DND-41 (cell line): Measurements from ENCODE around the gene ARHGEF19.

Experiments used
- ATAC-seq: fragments of 200-7000 bp; cut with Tn5 transposase; 3 replicates; pipeline ENCODE4 v1.9.1; 2021; ENCODE audit warnings: low read depth; ENCODE audit not compliant: insufficient read depth
- DNase-seq: peaks from one replicate; pipeline ENCODE4 v3.0.0-alpha.2; 2020
- H2AFZ ChIP-seq: 2 replicates; pipeline ENCODE4 v1.6.0; 2012; ENCODE audit warnings: low read depth, low read length
- H3K27ac ChIP-seq: 2 replicates; pipeline ENCODE4 v1.5.1; 2012; ENCODE audit warnings: low read length, inconsistent platforms
- H3K27me3 ChIP-seq: fragments of 200-600 bp; sonication (generic); 2 replicates; pipeline ENCODE4 v1.6.0; 2012; ENCODE audit warnings: low read length, mild to moderate bottlenecking, inconsistent platforms; ENCODE audit not compliant: insufficient read depth, poor library complexity
- H3K36me3 ChIP-seq: 2 replicates; pipeline ENCODE4 v1.5.1; 2012; ENCODE audit warnings: low read length, inconsistent platforms; ENCODE audit not compliant: insufficient read depth
- H3K4me1 ChIP-seq: 2 replicates; pipeline ENCODE4 v1.5.1; 2012; ENCODE audit warnings: mild to moderate bottlenecking, low read length; ENCODE audit not compliant: insufficient read depth
- H3K4me2 ChIP-seq: 2 replicates; pipeline ENCODE4 v1.6.0; 2012; ENCODE audit warnings: mild to moderate bottlenecking, moderate library complexity, low read length, inconsistent platforms; ENCODE audit not compliant: insufficient read depth
- H3K4me3 ChIP-seq, 2 experiments: fragments of 200-600 bp in 1 of 2; shearing (Covaris generic) in 1 of 2; 2 replicates each; pipeline ENCODE4 v1.5.1; 2012 to 2016; ENCODE audit warnings: inconsistent platforms in 2 of 2, low read length in 2 of 2, mild to moderate bottlenecking in 2 of 2, low read depth in 1 of 2, moderate library complexity in 1 of 2
- H3K79me2 ChIP-seq: 2 replicates; pipeline ENCODE4 v1.6.0; 2012; ENCODE audit warnings: low read length, inconsistent platforms; ENCODE audit not compliant: insufficient read depth
- H3K9ac ChIP-seq: 2 replicates; pipeline ENCODE4 v1.6.0; 2012; ENCODE audit warnings: low read depth, mild to moderate bottlenecking, inconsistent platforms, low read length, moderate library complexity
- H3K9me3 ChIP-seq: 2 replicates; pipeline ENCODE4 v1.5.1; 2012; ENCODE audit warnings: low read length, moderate library complexity, mild to moderate bottlenecking, inconsistent platforms; ENCODE audit not compliant: insufficient read depth, severe bottlenecking
- H4K20me1 ChIP-seq: 2 replicates; pipeline ENCODE4 v1.6.0; 2012; ENCODE audit warnings: low read length; ENCODE audit not compliant: insufficient read depth
- CTCF ChIP-seq: IDR thresholded peaks from 2 replicates; pipeline ENCODE4 v1.5.1; 2012; ENCODE audit warnings: borderline replicate concordance, low read length, moderate library complexity, mild to moderate bottlenecking; ENCODE audit not compliant: poor library complexity, severe bottlenecking; ENCODE audit errors: extremely low read depth
- EZH2 ChIP-seq: IDR thresholded peaks from 3 replicates; pipeline ENCODE4 v1.6.1; 2012; ENCODE audit warnings: borderline replicate concordance, low read depth, mild to moderate bottlenecking, moderate library complexity, low read length, inconsistent platforms; ENCODE audit not compliant: severe bottlenecking

Gene ARHGEF19

DNA sequence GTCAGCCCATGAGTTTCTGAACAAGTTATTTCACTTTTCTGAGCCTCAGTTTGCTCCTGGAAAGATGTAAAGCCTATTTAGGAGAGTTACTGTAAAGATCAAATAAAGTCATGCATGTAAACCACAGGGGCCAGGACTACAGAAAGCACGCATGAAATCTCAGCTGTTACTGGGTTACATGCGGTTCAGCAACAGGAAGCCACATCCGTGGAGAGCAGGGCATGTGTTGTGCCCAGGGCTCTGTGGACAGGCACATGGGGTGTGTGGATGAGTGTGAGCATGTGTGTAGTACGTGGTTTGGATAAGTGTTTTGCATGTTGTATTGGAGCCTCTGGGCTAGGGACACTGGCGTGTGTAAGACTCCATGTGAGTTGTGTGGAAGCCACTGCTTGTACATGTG lies 54.4 kb downstream of the ARHGEF19 start:
- no peak for TF ChIP-seq EZH2
- no peak for TF ChIP-seq CTCF
- no peak overlapping the region for H3K4me2 ChIP-seq
- no peaks in the 10 kb centered on the region for H3K79me2 ChIP-seq
- H3K36me3 ChIP-seq = no peaks in the 10 kb centered on the region
- no peak overlapping the region for H3K27ac ChIP-seq
- H3K9ac ChIP-seq = no peak overlapping the region
- H3K4me3 ChIP-seq = no peak overlapping the region
- H3K9me3 ChIP-seq = no peaks in the 10 kb centered on the region
- no peak overlapping the region for H2AFZ ChIP-seq
- H4K20me1 ChIP-seq = peaks cover 28% of the 10 kb centered on the region
- peaks cover 10% of the 10 kb centered on the region for H3K27me3 ChIP-seq
- peaks cover 17% of the 10 kb centered on the region for H3K4me1 ChIP-seq
- ATAC-seq (0 out of 3 replicates have a peak, but pooled peaks have one; percentile 6), DNase-seq (no peak)

DNA sequence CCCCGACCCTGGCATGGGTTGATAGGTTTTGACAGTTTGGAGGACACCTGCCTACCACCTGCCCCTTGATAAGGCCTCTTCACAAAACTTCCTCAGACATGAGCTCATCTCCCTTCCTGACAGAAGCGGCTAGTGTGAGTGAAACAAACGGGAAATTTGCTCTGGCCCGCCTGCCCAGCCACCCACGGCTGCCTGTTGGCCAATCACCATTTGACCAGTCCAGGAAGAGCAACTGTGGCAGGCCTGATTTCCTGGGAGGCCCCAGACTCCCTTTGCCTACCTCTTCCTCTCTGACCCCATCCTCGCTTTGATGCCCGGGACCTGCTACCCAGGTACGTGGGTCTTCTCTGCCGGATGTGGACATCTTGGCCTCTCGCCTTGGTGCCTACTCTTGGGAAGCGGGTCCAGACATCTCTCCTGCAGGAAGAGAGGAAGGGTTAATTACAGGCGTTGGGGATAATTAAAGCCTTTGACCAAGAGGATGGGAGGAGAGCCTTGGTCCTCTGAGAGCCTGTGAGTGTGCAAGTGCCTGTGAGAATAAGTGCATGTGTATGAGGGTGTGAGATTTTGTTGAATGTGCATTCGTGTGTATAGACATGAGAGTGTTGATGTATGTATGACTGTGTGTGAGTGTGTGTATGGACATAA lies 55.5 kb downstream of the ARHGEF19 start:
- Histone ChIP-seq H3K79me2 (no peaks in the 10 kb centered on the region), H3K9me3 (no peaks in the 10 kb centered on the region), H3K4me1 (peaks cover 9% of the 10 kb centered on the region), H2AFZ (no peak overlapping the region), H3K36me3 (no peaks in the 10 kb centered on the region), H4K20me1 (peaks cover 23% of the 10 kb centered on the region), H3K27me3 (peaks cover 8% of the 10 kb centered on the region), H3K9ac (no peak overlapping the region), H3K4me3 (no peak overlapping the region), H3K27ac (no peak overlapping the region), H3K4me2 (no peak overlapping the region)
- ATAC-seq (no peak), DNase-seq (no peak)
- TF ChIP-seq EZH2 = no peak
- TF ChIP-seq CTCF = no peak

DNA sequence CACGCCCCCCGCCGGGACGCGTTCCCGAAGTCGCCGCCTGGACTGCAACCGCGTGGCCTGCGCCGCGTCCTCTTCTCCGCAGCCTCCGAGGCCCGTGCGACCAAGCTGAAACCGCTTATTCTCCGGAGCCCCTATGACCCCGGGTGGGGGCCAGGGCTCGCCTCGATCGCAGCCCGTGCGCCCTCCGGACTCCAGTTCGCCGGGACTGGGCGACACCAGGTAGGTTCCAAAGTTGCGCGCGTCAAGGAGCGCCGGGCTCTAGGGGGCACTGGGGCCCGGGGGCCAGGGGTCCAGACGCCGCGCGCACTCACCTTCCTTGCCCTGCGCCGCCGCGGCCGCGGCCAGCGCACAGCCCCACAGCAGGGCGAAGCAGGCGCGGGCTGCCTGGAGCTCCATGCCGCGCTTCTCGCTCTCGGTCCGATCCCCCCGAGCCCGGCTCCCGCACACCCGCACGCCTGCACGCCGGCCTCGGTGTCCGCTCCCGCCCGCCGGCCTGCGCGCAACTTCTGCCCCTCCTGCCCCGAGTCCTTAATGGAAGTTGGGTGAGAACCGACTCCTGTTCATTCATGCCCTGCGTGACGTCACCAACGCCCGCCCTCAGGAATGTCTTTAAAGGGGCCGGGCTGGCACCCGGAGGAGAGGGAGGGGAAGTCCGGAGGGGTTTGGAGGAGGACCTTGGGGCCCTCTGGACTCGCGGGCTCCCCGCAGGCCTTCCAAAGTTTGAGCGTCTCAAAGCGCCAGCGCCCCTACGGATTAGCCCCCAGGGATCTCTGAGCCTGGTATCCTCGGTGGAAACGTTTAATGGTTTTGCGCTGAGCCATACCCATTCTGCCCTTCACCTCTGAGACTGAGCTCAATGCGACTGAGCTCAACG lies 56.7 kb downstream of the ARHGEF19 start, which contains the start of gene EPHA2:
EPHA2 (minus strand) TSS at position 533 of the 874 bp plus-strand sequence; CDS start at position 396, 137 bp downstream.
- Histone ChIP-seq H3K9ac (no peak within 1 kb of the TSS), H3K9me3 (no peaks in the 10 kb centered on the region), H4K20me1 (peaks cover 24% of the 10 kb centered on the region), H3K27ac (no peak within 1 kb of the TSS), H3K27me3 (no peaks in the 10 kb centered on the region), H3K4me3 (no peak within 1 kb of the TSS), H3K36me3 (no peaks in the 10 kb centered on the region), H3K4me1 (peaks cover 8% of the 10 kb centered on the region), H2AFZ (no peak within 1 kb of the TSS), H3K79me2 (no peaks in the 10 kb centered on the region), H3K4me2 (no peak within 1 kb of the TSS)
- DNase-seq = no peak
- TF ChIP-seq CTCF (no peak), EZH2 (no peak)
- ATAC-seq = no peak
